ENCODE data around the gene CHST15. TPM values are rescaled to one million over a fixed set of nuclear protein-coding genes. Genes with fewer than 3 reads are reported as not detected.

The CHST15 gene
- total and polyA plus RNA-seq, 8 donors, result 2.6 to 30.4 (median 14.6) TPM

DNA sequence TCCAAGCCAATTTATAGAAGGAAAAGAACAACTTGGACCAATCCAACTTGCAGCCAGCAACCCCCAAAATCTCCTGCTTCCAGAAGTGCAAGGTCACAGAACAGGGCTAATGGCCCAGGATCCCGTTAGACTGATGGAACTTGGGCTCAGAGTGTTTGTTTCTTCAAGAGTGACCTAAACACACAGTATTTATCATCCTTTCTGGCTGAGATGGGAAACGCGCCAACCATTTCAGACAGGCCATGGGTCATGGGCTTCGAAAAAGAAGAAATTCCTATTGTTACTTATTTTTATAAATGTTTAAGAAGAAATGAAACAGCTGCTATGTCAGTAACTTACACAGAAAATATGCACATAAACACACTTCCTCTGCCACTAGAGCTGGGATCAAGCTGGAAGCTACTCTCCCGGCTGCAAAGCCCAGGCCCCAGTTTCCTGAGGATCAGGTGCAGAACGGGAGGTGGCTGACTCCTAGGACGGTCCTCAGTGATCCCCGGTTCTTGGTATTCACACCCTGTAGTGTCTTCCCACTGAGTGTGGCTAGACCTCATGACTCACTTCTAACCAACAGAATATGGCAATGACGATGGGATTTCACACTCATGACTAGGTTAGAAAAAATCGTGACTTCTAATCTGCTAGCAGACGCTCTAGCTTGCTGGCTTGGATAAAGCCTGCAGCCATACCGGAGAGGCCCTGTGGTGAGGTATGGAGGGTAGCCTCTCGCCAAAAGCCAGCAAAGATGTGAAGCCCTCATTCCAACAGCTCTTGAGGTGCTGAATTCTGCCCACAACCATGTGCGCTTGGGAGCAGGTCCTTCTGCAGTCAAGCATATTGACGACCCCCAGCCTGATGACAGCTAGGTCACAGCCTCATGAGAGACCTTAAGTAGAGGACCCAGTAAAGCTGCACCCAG lies 60.2 kb downstream of the CHST15 start:
- Histone ChIP-seq H3K4me3 (no peak overlapping the region), H3K27me3 (no peaks in the 10 kb centered on the region), H3K4me1 (peaks cover 14 to 77% (median 35%) of the 10 kb centered on the region in 4 donors), H3K9me3 (no peaks in the 10 kb centered on the region), H3K36me3 (peaks cover 0 to 31% (median 20%) of the 10 kb centered on the region in 4 donors), H3K27ac (peak overlapping the region; percentile 35 to 76 (median 57))
- TF ChIP-seq, protein P1, sequence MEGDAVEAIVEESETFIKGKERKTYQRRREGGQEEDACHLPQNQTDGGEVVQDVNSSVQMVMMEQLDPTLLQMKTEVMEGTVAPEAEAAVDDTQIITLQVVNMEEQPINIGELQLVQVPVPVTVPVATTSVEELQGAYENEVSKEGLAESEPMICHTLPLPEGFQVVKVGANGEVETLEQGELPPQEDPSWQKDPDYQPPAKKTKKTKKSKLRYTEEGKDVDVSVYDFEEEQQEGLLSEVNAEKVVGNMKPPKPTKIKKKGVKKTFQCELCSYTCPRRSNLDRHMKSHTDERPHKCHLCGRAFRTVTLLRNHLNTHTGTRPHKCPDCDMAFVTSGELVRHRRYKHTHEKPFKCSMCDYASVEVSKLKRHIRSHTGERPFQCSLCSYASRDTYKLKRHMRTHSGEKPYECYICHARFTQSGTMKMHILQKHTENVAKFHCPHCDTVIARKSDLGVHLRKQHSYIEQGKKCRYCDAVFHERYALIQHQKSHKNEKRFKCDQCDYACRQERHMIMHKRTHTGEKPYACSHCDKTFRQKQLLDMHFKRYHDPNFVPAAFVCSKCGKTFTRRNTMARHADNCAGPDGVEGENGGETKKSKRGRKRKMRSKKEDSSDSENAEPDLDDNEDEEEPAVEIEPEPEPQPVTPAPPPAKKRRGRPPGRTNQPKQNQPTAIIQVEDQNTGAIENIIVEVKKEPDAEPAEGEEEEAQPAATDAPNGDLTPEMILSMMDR (IDR thresholded peaks at IDR 0.05), result no peak
- peak; percentile 17 to 65 (median 23) for TF ChIP-seq POLR2AphosphoS5 (IDR thresholded peaks at IDR 0.05)
- 57 to 67% (median 63%) methylated on average over 15 of the region's 15 CpGs for WGBS, 5 donors
- intact Hi-C loops (cut with DNase I; ENCODE audit: low total_unique reads), result no loop called here
- DNase-seq, result peak in 1 of 2 donors; percentile 84

DNA sequence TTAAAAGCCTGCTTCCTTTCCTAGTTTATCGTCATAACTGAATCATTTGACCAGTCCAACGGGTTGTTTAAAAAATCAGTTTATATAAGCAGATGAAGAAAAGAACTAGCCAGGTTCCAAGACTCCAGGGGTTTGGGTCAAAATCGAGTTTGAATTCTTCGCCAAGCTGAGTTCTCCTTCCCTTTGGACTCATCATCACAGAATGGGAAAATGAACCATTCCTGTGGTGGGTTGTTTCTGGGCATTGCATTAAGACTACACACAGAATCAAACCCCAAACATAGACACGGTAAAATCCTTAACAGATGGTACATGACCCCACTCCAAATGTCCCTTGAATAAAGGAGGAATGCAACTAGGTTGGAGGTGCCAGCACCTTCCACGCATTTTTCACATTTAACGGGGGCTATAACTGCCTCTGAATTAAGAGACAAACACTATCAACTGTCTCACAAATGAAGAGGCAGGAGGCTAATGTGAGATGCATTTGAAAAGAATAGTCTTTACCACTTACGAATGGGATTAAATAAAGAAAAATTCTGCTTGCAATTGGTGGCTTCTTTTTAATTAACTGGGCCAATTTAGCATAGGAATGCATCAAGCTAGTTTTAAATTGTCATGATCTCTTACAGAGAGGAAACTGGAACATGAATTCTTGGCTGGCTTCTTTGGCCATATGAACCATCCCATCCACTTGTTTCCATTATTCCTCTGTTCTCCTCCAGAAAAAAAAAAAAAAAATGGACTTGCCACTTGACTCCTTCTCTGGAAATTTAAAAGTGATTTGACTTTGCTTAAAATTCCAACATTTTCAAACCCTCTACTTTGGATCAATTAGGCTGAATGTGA lies 61.1 kb downstream of the CHST15 start:
- 60 to 82% (median 72%) methylated on average over 8 of the region's 8 CpGs for WGBS, 5 donors
- intact Hi-C loops (cut with DNase I; ENCODE audit: low total_unique reads), result no loop called here
- H3K27ac ChIP-seq, result peak overlapping the region in 4 of 5 donors; percentile 35 to 76 (median 63)

DNA sequence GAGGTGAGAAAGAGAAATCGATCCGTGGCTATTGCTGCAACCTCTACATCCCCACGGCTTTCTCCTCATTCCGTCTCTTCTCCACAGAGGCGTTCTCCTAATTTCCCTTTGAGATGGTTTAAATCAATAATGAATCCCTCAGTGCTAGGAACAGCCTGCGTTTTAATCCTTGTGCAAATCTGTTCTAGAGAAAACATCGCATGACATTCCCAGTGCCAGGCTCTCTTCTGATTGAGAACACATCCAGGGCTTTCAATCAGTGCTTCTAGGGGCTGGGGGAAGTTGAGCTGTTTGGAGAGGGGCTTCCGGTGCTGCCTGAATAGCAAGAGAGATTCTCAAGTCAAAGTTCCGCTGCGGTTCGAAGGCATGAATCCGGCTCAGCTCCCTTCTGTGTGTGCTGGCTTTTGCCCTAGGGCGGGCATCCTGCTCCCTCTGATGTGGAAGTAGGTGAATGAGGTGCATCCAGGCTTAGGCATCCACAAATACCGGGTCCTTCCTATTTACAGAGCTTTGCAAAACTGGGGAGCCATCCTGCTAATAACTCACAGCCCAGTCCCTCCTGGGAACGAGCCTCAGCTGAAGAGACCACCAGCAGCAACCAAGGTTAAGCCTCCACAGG lies 62.8 kb downstream of the CHST15 start:
- peaks cover 0 to 13% (median 6%) of the 10 kb centered on the region in 4 donors for H3K36me3 ChIP-seq
- WGBS, 5 donors, result 79 to 86% (median 84%) methylated on average over 14 to 15 of the region's 15 CpGs
- intact Hi-C loops (cut with DNase I; ENCODE audit: low total_unique reads), result no loop called here
- H3K4me3 ChIP-seq, result no peak overlapping the region
- H3K4me1 ChIP-seq, result peaks cover 13 to 82% (median 37%) of the 10 kb centered on the region in 4 donors
- H3K27me3 ChIP-seq, result no peaks in the 10 kb centered on the region
- TF ChIP-seq POLR2AphosphoS5 (IDR thresholded peaks at IDR 0.05), result no peak
- TF ChIP-seq, protein P1 (IDR thresholded peaks at IDR 0.05), result no peak
- no peak for TF ChIP-seq EP300 (IDR thresholded peaks at IDR 0.05)
- TF ChIP-seq POLR2A (IDR thresholded peaks at IDR 0.05), result no peak
- DNase-seq, result no peak
- H3K9me3 ChIP-seq, result no peaks in the 10 kb centered on the region
- H3K27ac ChIP-seq, result no peak overlapping the region

More for the DNA sequence above, 61.1 kb downstream of the CHST15 start:
- Histone ChIP-seq H3K9me3 (no peaks in the 10 kb centered on the region), H3K4me1 (peaks cover 14 to 80% (median 35%) of the 10 kb centered on the region in 4 donors), H3K4me3 (no peak overlapping the region), H3K27me3 (no peaks in the 10 kb centered on the region), H3K36me3 (peaks cover 0 to 24% (median 15%) of the 10 kb centered on the region in 4 donors)
- TF ChIP-seq EP300 (IDR thresholded peaks at IDR 0.05) (no peak), POLR2A (IDR thresholded peaks at IDR 0.05) (no peak)
- no peak for DNase-seq

DNA sequence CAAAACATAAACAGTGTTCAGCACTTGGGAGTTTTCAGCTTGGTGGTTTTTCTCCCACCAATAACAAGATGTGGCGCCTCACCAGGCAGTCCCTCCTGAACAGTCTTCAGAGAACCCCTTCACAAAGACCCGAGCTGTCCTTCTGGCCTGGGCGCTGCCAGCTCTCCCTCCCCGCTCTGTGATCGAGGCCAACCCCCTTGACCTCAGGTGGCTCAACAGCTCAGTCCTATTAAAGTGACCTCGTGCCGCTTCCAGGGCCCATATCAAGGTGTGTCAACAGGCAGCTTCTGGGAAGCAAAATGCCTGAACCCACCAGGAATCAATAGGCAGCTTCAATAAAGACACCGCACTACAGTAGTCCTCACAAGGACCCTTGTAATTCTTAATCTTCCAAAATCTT lies 63.3 kb downstream of the CHST15 start:
- intact Hi-C loops (cut with DNase I; ENCODE audit: low total_unique reads), result no loop called here
- TF ChIP-seq, protein P1 (IDR thresholded peaks at IDR 0.05), result no peak
- TF ChIP-seq POLR2AphosphoS5 (IDR thresholded peaks at IDR 0.05) (no peak), EP300 (IDR thresholded peaks at IDR 0.05) (no peak), POLR2A (IDR thresholded peaks at IDR 0.05) (no peak)
- H3K27ac ChIP-seq, result no peak overlapping the region
- H3K36me3 ChIP-seq, result peaks cover 0 to 13% (median 6%) of the 10 kb centered on the region in 4 donors
- H3K4me1 ChIP-seq, result peaks cover 13 to 82% (median 38%) of the 10 kb centered on the region in 4 donors
- no peaks in the 10 kb centered on the region for H3K9me3 ChIP-seq
- DNase-seq, result no peak
- H3K4me3 ChIP-seq, result no peak overlapping the region
- H3K27me3 ChIP-seq, result no peaks in the 10 kb centered on the region
- 33 to 65% (median 51%) methylated on average over 6 to 8 of the region's 8 CpGs for WGBS, 5 donors
